ENCODE data around the gene NAPEPLD.
"Not testable (repeated sequence)": the region's sequence is repeated elsewhere in the genome, so short reads cannot be mapped to it uniquely, and the experiment has no call there.

The NAPEPLD gene

DNA sequence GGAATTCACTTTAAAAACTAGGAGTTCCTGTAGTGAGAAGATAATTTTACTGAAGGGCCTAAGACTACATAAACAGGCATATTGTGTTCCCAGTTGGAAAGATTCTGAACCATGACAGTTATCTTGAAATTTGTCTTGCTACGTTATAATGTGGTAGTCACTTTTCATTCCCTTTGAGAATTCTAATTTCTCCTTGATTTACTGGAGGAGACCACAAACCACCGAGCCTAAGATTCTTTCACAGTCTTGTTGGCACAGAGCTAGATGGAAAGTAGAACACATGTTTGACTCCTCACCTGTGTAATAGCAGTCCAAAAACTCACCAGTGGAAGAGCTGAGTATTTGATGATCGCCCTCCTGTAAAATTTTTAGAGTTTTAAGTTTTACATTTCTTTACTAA, 69.1 kb downstream of the NAPEPLD start:
- H3K27me3 ChIP-seq (ENCODE audit: insufficient read depth, low read length) = no peaks in the 10 kb centered on the region
- peaks cover 6% of the 10 kb centered on the region for H3K4me1 ChIP-seq (ENCODE audit: insufficient read depth, low read length)
- no peak overlapping the region for H2AFZ ChIP-seq (ENCODE audit: low read depth, low read length)
- H3K9me3 ChIP-seq (ENCODE audit: low read length) = no peaks in the 10 kb centered on the region
- H3K36me3 ChIP-seq (ENCODE audit: insufficient read depth, low read length) = peaks cover 35% of the 10 kb centered on the region
- no peak overlapping the region for H3K4me3 ChIP-seq (ENCODE audit: low read length)

DNA sequence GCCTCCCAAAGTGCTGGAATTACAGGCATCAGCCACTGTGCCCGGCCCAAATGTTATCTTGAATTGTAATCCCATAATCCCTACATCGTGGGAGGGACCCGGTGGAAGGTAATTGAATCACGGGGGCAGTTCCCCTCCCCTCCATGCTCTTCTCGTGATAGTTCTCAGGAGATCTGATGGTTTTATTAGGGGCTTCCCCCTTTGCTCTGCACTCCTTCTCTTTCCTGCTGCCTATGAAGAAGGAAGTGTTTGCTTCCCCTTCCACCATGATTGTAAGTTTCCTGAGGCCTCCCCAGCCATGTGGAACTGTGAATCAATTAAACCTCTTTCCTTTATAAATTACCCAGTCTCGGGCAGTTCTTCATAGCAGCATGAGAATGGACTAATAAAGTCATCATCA, 70.7 kb downstream of the NAPEPLD start:
- not testable (repeated sequence) for H3K27me3 ChIP-seq (ENCODE audit: insufficient read depth, low read length); H2AFZ ChIP-seq (ENCODE audit: low read depth, low read length); H3K4me3 ChIP-seq (ENCODE audit: low read length); H3K9me3 ChIP-seq (ENCODE audit: low read length)
- Histone ChIP-seq H3K4me1 (ENCODE audit: insufficient read depth, low read length) (peaks cover 14% of the 10 kb centered on the region), H3K36me3 (ENCODE audit: insufficient read depth, low read length) (peaks cover 23% of the 10 kb centered on the region)

DNA sequence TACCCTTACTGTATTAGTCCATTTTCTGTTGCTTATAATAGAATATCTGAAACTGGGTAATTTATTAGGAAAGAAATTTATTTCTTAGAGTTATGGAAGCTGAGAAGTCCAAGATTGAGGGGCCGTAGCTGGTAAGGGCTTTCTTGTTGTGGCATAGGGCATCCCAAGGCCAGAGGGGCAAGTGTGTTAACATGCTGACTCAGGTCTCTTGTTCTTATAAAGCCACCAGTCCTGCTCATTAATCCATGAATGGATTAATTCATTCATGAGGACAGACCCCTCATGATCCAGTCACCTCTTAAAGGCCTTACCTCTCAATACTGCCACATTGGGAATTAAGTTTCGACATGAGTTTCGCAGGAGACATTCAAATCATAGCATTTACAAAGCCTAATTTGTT, 71.6 kb downstream of the NAPEPLD start:
- Histone ChIP-seq H3K9me3 (ENCODE audit: low read length) (no peaks in the 10 kb centered on the region), H2AFZ (ENCODE audit: low read depth, low read length) (no peak overlapping the region), H3K27me3 (ENCODE audit: insufficient read depth, low read length) (no peaks in the 10 kb centered on the region), H3K36me3 (ENCODE audit: insufficient read depth, low read length) (peaks cover 18% of the 10 kb centered on the region), H3K4me1 (ENCODE audit: insufficient read depth, low read length) (peaks cover 14% of the 10 kb centered on the region), H3K4me3 (ENCODE audit: low read length) (no peak overlapping the region)

DNA sequence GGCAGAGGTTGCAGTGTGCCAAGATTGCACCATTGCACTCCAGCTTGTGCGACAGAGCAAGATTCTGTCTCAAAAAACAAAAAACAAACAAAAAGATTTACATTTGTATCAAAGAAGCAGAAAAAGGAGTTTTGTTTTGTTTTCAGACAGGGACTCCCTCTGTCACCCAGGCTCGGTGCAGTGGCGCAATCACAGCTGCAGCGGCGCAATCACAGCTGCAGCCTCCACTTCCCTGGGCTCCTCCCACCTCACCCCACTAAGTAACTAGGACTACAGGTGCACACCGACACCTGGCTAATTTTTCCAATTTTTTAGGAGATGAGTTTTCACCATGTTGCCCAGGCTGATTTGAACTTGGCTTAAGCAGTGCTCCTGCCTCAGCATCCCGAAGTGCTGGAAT, 72.1 kb downstream of the NAPEPLD start:
- Histone ChIP-seq H3K9me3 (ENCODE audit: low read length) (no peaks in the 10 kb centered on the region), H3K27me3 (ENCODE audit: insufficient read depth, low read length) (no peaks in the 10 kb centered on the region), H3K36me3 (ENCODE audit: insufficient read depth, low read length) (peaks cover 18% of the 10 kb centered on the region), H3K4me3 (ENCODE audit: low read length) (no peak overlapping the region), H2AFZ (ENCODE audit: low read depth, low read length) (no peak overlapping the region), H3K4me1 (ENCODE audit: insufficient read depth, low read length) (peaks cover 14% of the 10 kb centered on the region)

DNA sequence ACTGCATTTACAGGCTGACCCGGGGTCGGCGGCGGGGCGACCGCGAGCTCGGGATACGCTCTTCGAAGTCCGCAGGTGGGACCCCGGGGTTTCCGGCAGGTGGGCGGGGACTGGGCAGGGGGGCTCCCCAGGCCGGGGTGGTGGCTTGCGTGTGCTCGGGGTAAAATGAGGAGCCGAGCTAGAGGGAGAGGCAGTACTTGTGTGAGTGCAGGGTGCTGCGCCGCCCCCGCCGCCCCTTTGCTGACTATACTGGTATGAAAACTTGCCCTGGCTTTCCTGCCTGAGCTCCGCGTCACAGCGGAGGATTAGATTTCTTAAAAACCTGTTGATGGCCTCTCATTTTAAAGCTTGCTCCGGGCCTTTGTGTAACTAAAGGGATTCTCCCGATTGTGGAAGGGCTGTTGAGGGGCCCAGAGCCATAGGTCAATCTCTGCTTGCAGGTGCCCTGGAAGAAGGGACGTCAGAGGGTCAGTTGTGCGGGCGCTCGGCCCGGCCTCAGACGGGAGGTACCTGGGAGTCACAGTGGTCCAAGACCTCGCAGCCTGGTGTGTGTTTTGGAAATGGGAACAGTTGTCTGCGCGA, 73.5 kb downstream of the NAPEPLD start:
- Histone ChIP-seq H3K27me3 (ENCODE audit: insufficient read depth, low read length) (no peaks in the 10 kb centered on the region), H3K4me1 (ENCODE audit: insufficient read depth, low read length) (peaks cover 14% of the 10 kb centered on the region), H3K36me3 (ENCODE audit: insufficient read depth, low read length) (peaks cover 16% of the 10 kb centered on the region), H3K9me3 (ENCODE audit: low read length) (no peaks in the 10 kb centered on the region), H2AFZ (ENCODE audit: low read depth, low read length) (peak overlapping the region; percentile 70), H3K4me3 (ENCODE audit: low read length) (peak overlapping the region; percentile 71)

DNA sequence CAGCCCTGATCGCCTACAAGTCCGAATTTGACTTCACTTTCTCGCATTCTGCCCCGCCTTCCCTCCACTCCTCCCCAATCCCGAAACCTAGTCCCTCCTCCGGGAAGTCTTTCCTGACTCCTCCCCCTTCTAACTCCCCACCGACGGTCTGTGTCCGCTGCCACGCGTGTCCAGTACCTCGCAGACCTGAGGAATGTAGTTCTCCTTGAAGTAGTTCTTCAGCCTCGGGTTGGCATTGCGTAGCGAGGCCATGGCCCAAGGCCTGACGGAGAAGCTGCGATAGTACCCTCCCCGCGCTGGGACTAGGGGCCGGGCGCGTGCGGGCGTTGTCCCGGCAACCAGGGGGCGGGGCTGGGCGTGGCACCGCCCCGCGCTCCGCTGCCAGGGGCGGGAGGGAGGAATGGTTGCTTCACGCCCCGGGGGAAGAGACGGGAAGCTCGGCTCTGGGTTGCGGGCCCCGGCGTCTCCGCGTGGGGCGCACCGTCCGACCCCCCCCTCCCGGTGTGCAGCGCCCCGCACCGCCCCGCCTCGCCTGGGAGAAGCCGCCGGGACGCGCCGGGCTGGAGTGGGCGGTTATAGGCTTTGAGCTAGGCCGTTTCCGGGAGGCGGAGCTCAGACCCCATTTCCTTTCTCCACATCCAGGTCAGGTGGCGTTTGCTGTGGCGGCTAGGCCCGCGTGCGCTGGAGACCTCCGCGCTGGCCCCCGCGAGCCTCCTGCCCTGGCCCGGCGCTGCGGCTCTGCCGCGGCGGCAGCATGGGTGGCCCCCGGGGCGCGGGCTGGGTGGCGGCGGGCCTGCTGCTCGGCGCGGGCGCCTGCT, 74.2 kb downstream of the NAPEPLD start, which contains the start of the genes ARMC10 and FBXL13:
TSS of gene ARMC10 (plus strand) at position 622 of the 818 bp plus-strand sequence. CDS start at position 755, 133 bp downstream.
TSS of gene FBXL13 (minus strand) at position 278 of the 818 bp plus-strand sequence.
- H2AFZ ChIP-seq (ENCODE audit: low read depth, low read length) = peak within 1 kb of the TSS; percentile 70
- H3K36me3 ChIP-seq (ENCODE audit: insufficient read depth, low read length) = peaks cover 13% of the 10 kb centered on the region
- H3K27me3 ChIP-seq (ENCODE audit: insufficient read depth, low read length) = no peaks in the 10 kb centered on the region
- no peaks in the 10 kb centered on the region for H3K9me3 ChIP-seq (ENCODE audit: low read length)
- H3K4me3 ChIP-seq (ENCODE audit: low read length) = peak within 1 kb of the TSS; percentile 71
- H3K4me1 ChIP-seq (ENCODE audit: insufficient read depth, low read length) = peaks cover 14% of the 10 kb centered on the region

DNA sequence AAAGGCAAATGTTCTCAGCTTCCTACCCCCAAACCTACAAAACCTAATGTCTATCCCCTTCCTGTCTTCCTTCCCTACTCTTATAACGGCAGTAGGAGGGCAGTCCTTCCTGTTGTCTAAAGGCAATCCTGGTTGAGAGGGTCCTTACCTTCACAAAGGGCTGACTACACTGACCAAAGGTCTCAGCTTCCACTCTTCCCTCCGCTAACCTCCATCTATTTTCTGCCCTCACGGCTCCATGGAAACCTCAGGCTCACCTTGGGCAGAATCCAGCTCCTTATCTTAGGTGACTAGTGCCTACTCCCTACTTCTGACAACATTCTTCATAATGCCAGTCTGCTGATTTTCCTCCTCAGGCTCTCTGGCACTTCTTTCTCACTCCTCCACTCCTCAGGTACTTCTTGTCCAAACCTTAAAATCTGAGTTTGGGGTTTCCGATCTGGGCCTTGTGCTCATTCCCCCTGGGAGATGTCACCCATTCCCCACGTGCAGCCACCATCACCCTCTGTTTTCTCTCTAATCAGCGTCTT, 74.8 kb downstream of the NAPEPLD start:
- H3K4me3 ChIP-seq (ENCODE audit: low read length) = peak overlapping the region; percentile 71
- peaks cover 11% of the 10 kb centered on the region for H3K36me3 ChIP-seq (ENCODE audit: insufficient read depth, low read length)
- H2AFZ ChIP-seq (ENCODE audit: low read depth, low read length) = peak overlapping the region; percentile 70
- H3K27me3 ChIP-seq (ENCODE audit: insufficient read depth, low read length) = no peaks in the 10 kb centered on the region
- H3K9me3 ChIP-seq (ENCODE audit: low read length) = no peaks in the 10 kb centered on the region
- peaks cover 14% of the 10 kb centered on the region for H3K4me1 ChIP-seq (ENCODE audit: insufficient read depth, low read length)

DNA sequence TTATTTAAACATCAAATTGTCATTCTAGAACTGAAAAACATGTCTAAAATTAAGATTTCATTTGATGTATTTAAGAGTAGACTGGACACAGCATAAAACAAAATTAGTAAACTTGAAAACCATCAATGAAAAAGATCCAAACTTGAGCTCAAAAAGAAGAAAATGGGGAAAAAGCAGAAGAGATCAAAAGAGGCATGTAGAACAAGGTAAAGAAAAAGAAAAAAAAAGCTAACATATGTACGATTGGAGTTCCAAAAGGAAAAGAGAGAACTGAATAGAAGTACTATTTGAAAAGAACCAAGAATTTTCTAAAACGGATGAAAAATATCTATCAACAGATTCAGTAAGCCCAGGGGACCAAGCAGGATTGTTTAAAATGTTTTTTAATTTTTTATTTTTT, 77.9 kb downstream of the NAPEPLD start:
- H2AFZ ChIP-seq (ENCODE audit: low read depth, low read length) = no peak overlapping the region
- H3K9me3 ChIP-seq (ENCODE audit: low read length) = no peaks in the 10 kb centered on the region
- no peaks in the 10 kb centered on the region for H3K36me3 ChIP-seq (ENCODE audit: insufficient read depth, low read length)
- H3K4me1 ChIP-seq (ENCODE audit: insufficient read depth, low read length) = peaks cover 11% of the 10 kb centered on the region
- H3K4me3 ChIP-seq (ENCODE audit: low read length) = no peak overlapping the region
- H3K27me3 ChIP-seq (ENCODE audit: insufficient read depth, low read length) = no peaks in the 10 kb centered on the region

DNA sequence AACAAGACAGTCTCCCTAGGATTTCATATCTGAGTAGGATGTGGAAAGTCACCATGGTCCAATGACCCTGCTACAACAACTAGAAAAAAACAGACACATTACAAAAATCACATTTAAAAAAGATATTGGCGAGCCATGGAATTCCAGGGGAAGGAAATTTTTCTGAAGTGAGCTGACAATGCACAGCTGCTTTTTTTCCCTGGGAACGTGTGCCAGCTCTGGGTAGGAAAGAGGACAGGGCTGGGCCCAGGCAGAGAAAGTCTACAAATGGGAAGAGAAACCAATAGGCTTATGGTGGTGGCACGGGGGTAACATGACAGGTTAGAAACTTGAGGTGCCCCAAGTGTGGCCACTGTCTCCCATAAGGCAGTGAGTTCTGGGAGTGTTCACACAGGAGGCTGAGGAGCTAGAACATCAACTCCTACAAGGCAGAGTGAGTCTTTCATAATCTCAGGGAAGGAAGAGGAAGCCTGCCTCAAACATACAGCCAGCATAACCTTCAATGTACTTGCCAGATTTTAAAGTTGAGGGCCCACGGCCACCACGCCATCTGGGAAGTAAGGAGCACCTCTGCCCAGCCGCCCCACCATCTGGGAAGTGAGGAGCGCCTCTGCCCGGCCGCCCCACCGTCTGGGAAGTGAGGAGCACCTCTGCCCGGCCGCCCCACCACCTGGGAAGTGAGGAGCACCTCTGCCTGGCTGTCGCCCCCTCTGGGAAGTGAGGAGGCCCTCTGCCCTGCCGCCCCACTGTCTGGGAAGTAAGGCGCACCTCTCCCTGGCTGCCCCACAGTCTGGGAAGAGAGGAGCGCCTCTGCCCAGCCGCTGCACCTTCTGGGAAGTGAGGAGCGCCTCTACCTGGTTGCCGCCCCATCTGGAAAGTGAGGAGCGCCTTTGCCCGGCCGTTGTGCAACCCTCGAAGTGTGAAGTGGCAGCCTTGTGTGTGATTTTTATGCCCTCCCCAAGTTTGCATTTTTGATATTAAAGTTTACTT, 80.2 kb downstream of the NAPEPLD start:
- no peak overlapping the region for H2AFZ ChIP-seq (ENCODE audit: low read depth, low read length)
- no peaks in the 10 kb centered on the region for H3K9me3 ChIP-seq (ENCODE audit: low read length)
- no peaks in the 10 kb centered on the region for H3K36me3 ChIP-seq (ENCODE audit: insufficient read depth, low read length)

DNA sequence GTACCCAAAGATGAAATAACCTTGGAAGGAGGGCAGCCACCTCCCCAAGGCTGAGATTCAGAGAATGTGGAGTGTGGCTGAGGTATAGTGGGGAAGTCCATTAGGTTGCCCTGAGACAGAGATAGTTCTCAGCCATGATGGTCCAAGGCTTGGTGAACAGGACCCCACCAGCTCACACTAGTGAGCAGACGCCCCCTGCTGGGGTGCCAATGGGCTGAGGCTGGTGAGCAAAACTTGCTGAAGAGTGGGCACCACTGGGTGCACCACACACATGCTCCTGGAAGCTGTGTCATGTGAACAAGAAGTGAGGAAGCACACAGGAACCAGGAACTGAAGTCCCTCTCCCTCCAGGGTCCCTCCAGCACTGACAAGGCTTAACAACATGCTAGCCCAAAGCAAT, 83.2 kb downstream of the NAPEPLD start:
- no peaks in the 10 kb centered on the region for H3K9me3 ChIP-seq (ENCODE audit: low read length)
- H3K4me3 ChIP-seq (ENCODE audit: low read length) = no peak overlapping the region
- no peak overlapping the region for H2AFZ ChIP-seq (ENCODE audit: low read depth, low read length)
- H3K4me1 ChIP-seq (ENCODE audit: insufficient read depth, low read length) = no peaks in the 10 kb centered on the region
- no peaks in the 10 kb centered on the region for H3K36me3 ChIP-seq (ENCODE audit: insufficient read depth, low read length)
- H3K27me3 ChIP-seq (ENCODE audit: insufficient read depth, low read length) = no peaks in the 10 kb centered on the region

More for the DNA sequence above, 80.2 kb downstream of the NAPEPLD start:
- Histone ChIP-seq H3K27me3 (ENCODE audit: insufficient read depth, low read length) (no peaks in the 10 kb centered on the region), H3K4me1 (ENCODE audit: insufficient read depth, low read length) (peaks cover 3% of the 10 kb centered on the region), H3K4me3 (ENCODE audit: low read length) (no peak overlapping the region)

DNA sequence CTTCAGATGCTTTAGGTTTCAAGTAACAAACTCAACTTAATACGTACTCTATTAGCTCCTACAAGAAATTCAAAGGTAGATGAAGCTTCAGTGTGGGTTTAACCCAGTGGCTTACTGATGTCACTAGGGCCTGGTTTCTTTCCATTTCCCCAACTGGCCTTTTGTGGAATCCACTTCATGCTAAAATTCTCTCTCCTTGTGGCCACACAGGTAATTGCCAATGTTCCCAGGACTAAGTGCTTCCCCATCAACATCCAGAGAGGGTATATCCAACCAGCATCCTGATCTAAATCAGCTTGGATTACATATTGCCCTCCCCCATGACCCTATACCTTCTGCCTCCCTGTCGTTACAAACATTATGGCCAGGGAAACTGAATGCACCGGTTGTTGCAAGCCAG, 85.0 kb downstream of the NAPEPLD start:
- H2AFZ ChIP-seq (ENCODE audit: low read depth, low read length) = no peak overlapping the region
- H3K36me3 ChIP-seq (ENCODE audit: insufficient read depth, low read length) = no peaks in the 10 kb centered on the region
- H3K9me3 ChIP-seq (ENCODE audit: low read length) = no peaks in the 10 kb centered on the region
- H3K27me3 ChIP-seq (ENCODE audit: insufficient read depth, low read length) = no peaks in the 10 kb centered on the region
- no peak overlapping the region for H3K4me3 ChIP-seq (ENCODE audit: low read length)
- no peaks in the 10 kb centered on the region for H3K4me1 ChIP-seq (ENCODE audit: insufficient read depth, low read length)

DNA sequence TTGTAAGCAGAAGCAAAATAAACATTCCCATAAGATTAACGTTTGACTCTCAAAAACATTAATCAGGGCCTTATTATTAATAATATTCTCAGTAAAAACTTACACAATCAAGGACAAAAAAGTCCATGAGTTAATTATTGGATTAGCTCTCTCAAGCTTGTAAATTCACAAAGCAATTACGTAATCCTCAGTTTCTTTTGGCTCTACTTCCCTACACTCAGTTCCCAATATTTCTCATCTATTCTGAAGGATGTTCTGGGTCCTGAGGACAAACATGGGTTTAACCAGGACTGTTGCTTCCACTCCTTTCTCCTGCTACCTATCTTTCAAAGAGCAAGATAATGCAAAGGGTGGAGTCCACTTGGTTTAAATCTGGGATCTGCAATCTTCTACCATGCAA, 89.4 kb downstream of the NAPEPLD start:
- H3K4me3 ChIP-seq (ENCODE audit: low read length) = no peak overlapping the region
- H3K36me3 ChIP-seq (ENCODE audit: insufficient read depth, low read length) = no peaks in the 10 kb centered on the region
- H3K27me3 ChIP-seq (ENCODE audit: insufficient read depth, low read length) = no peaks in the 10 kb centered on the region
- H3K9me3 ChIP-seq (ENCODE audit: low read length) = no peaks in the 10 kb centered on the region
- H3K4me1 ChIP-seq (ENCODE audit: insufficient read depth, low read length) = no peaks in the 10 kb centered on the region
- no peak overlapping the region for H2AFZ ChIP-seq (ENCODE audit: low read depth, low read length)

All from neuron (in vitro differentiated cells).